ENCODE data around the gene RBM4B. TPM values are rescaled to one million over a fixed set of nuclear protein-coding genes. Genes with fewer than 3 reads are reported as not detected.
A peak's percentile ranks its signal among the peaks of the same experiment; 100 is the strongest.
"Not testable (repeated sequence)": the region's sequence is repeated elsewhere in the genome, so short reads cannot be mapped to it uniquely, and the experiment has no call there.

The RBM4B gene
- total RNA-seq, 1 donor from 2014 or later: 29.3 TPM

- peaks cover 10% of the 10 kb centered on the region for H3K27me3 Mint-ChIP-seq (ENCODE audit: unreplicated experiment)
- H3K27ac Mint-ChIP-seq (ENCODE audit: unreplicated experiment): no peak overlapping the region
- TF ChIP-seq CTCF (IDR thresholded peaks at IDR 0.05; ENCODE audit: unreplicated experiment): no peak
- H3K36me3 Mint-ChIP-seq (ENCODE audit: low read depth, unreplicated experiment): peaks cover 55% of the 10 kb centered on the region
- H3K9me3 Mint-ChIP-seq (ENCODE audit: unreplicated experiment): no peaks in the 10 kb centered on the region
- peaks cover 66% of the 10 kb centered on the region for H3K4me1 Mint-ChIP-seq (ENCODE audit: unreplicated experiment)
- DNase-seq (ENCODE audit: low spot score): no peak
- H3K4me3 Mint-ChIP-seq (ENCODE audit: unreplicated experiment): peak overlapping the region; percentile 56
These were observed 33.8 kb downstream of the RBM4B start for GRCh38 chr11:66643745-66644437.

- H3K9me3 Mint-ChIP-seq (ENCODE audit: unreplicated experiment): no peaks in the 10 kb centered on the region
- H3K4me3 Mint-ChIP-seq (ENCODE audit: unreplicated experiment): peak overlapping the region; percentile 84
- DNase-seq (ENCODE audit: low spot score): no peak
- peaks cover 12% of the 10 kb centered on the region for H3K27me3 Mint-ChIP-seq (ENCODE audit: unreplicated experiment)
- peaks cover 42% of the 10 kb centered on the region for H3K36me3 Mint-ChIP-seq (ENCODE audit: low read depth, unreplicated experiment)
- TF ChIP-seq CTCF (IDR thresholded peaks at IDR 0.05; ENCODE audit: unreplicated experiment): no peak
- H3K4me1 Mint-ChIP-seq (ENCODE audit: unreplicated experiment): peaks cover 80% of the 10 kb centered on the region
- H3K27ac Mint-ChIP-seq (ENCODE audit: unreplicated experiment): peak overlapping the region; percentile 20
These were observed 35.9 kb downstream of the RBM4B start for GRCh38 chr11:66641834-66642233.

- not testable (repeated sequence) for DNase-seq (ENCODE audit: low spot score); H3K9me3 Mint-ChIP-seq (ENCODE audit: unreplicated experiment)
- peaks cover 28% of the 10 kb centered on the region for H3K36me3 Mint-ChIP-seq (ENCODE audit: low read depth, unreplicated experiment)
- peaks cover 12% of the 10 kb centered on the region for H3K27me3 Mint-ChIP-seq (ENCODE audit: unreplicated experiment)
- H3K4me3 Mint-ChIP-seq (ENCODE audit: unreplicated experiment): peak overlapping the region; percentile 100
- H3K4me1 Mint-ChIP-seq (ENCODE audit: unreplicated experiment): peaks cover 64% of the 10 kb centered on the region
- peak overlapping the region; percentile 100 for H3K27ac Mint-ChIP-seq (ENCODE audit: unreplicated experiment)
These were observed 37.8 kb downstream of the RBM4B start for GRCh38 chr11:66639814-66640340.

- no peaks in the 10 kb centered on the region for H3K9me3 Mint-ChIP-seq (ENCODE audit: unreplicated experiment)
These were observed 38.4 kb downstream of the RBM4B start for GRCh38 chr11:66639066-66639813.

More at GRCh38 chr11:66639066-66639813, 38.4 kb downstream of the RBM4B start:
- H3K27ac Mint-ChIP-seq (ENCODE audit: unreplicated experiment): peak overlapping the region; percentile 100
- DNase-seq (ENCODE audit: low spot score): peak; percentile 20
- H3K4me3 Mint-ChIP-seq (ENCODE audit: unreplicated experiment): peak overlapping the region; percentile 100
- H3K36me3 Mint-ChIP-seq (ENCODE audit: low read depth, unreplicated experiment): peaks cover 30% of the 10 kb centered on the region
- H3K4me1 Mint-ChIP-seq (ENCODE audit: unreplicated experiment): peaks cover 58% of the 10 kb centered on the region
- H3K27me3 Mint-ChIP-seq (ENCODE audit: unreplicated experiment): peaks cover 12% of the 10 kb centered on the region
- TF ChIP-seq CTCF (IDR thresholded peaks at IDR 0.05; ENCODE audit: unreplicated experiment): no peak

All from endothelial cell (in vitro differentiated cells).